Fibroblast of mammary gland (primary cell): ENCODE data around the gene ADSS1.

Experiments
- DNase-seq: peaks from one replicate; pipeline ENCODE4 v3.0.0-alpha.2; 2010; ENCODE audit warnings: low read depth
- H3K4me3 ChIP-seq: 2 replicates; pipeline ENCODE4 v1.5.1; 2011; ENCODE audit warnings: low read depth, mild to moderate bottlenecking, low read length, moderate library complexity; ENCODE audit not compliant: control insufficient read depth
- CTCF ChIP-seq: conservative IDR thresholded peaks from 2 replicates; pipeline ENCODE4 v1.5.1; 2011; ENCODE audit warnings: low read depth, low read length, inconsistent platforms; ENCODE audit not compliant: control insufficient read depth, insufficient read depth

ADSS1 gene

GRCh38 chr14:104732931-104733681 lies 9.1 kb downstream of the ADSS1 start:
- H3K4me3 ChIP-seq = no peak overlapping the region
- no peak for DNase-seq
- no peak for TF ChIP-seq CTCF

GRCh38 chr14:104734051-104734587 lies 10.1 kb downstream of the ADSS1 start:
- no peak for TF ChIP-seq CTCF
- no peak overlapping the region for H3K4me3 ChIP-seq
- no peak for DNase-seq

- no peak overlapping the region for H3K4me3 ChIP-seq
- no peak for DNase-seq
- TF ChIP-seq CTCF = no peak
Measured at GRCh38 chr14:104734601-104734990, 10.6 kb downstream of the ADSS1 start.

- no peak for TF ChIP-seq CTCF
- no peak for DNase-seq
- H3K4me3 ChIP-seq = no peak overlapping the region
Measured at GRCh38 chr14:104734991-104735779, 11.2 kb downstream of the ADSS1 start.

GRCh38 chr14:104735830-104736642 lies 12.0 kb downstream of the ADSS1 start:
- H3K4me3 ChIP-seq = no peak overlapping the region
- no peak for DNase-seq
- no peak for TF ChIP-seq CTCF

GRCh38 chr14:104738375-104739019 lies 14.5 kb downstream of the ADSS1 start:
- DNase-seq = no peak
- TF ChIP-seq CTCF = no peak
- H3K4me3 ChIP-seq = no peak overlapping the region
